Measurements from ENCODE around the gene PLA2G6. TPM values are rescaled to one million over a fixed set of nuclear protein-coding genes. Genes with fewer than 3 reads are reported as not detected.
"Not testable (repeated sequence)": the region's sequence is repeated elsewhere in the genome, so short reads cannot be mapped to it uniquely, and the experiment has no call there.

The PLA2G6 gene
- total RNA-seq, 1 experiment from 2014 or later: 36.0 TPM

DNA sequence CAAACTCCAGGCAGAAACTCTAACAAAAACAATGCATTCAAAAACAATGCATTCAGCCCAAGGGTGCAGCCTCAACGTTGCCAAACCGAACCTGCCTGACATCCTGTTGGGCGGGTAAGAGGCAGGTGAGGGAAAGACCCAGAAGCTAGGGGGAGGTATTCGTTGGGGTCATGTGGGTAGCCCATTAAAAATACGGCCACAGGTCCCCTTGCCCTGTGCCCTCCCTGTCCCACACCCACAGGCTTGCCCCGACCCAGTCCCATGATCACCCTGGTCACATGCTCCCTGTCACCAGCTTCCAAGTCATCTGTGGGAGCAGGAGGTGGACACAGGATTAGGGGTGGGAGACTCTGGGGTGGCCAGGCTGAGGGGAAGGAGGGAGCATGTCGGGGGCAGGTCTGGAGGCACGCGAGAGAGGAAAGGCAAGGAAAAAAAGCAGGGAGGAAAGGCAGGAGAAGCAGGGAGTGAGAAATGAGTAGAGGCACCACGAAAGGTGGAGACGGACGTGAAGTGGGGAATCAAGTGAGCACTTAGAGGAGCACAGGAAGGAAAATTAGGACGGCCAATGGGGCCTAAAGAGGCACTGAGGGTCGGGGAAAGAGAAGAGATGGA is 683 bp downstream of the PLA2G6 start:
- RAD21 ChIA-PET (ENCODE audit: low non-redundant PET in 1 of 2, low total read pairs in 2 of 2, uncharacterized antibody in 2 of 2, unreplicated experiment in 2 of 2): no interaction called here
- CTCF ChIA-PET: no interaction called here
- Histone ChIP-seq H3K9ac (ENCODE audit: low read length) (peak overlapping the region; percentile 87), H3K36me3 (ENCODE audit: control insufficient read depth in 1 of 2, insufficient read depth in 2 of 2, low read length in 2 of 2) (no peaks in the 10 kb centered on the region), H3K4me2 (ENCODE audit: low read length) (peak overlapping the region; percentile 96), H3K4me3 (replicated peaks in 1 of 2; ENCODE audit: low read depth in 1 of 2, low read length in 2 of 2) (peak overlapping the region; percentile 73 to 84), H3K27ac (ENCODE audit: low read depth, low read length) (peak overlapping the region; percentile 97), H3K4me1 (ENCODE audit: control insufficient read depth in 1 of 2, insufficient read depth in 2 of 2, low read length in 2 of 2) (peaks cover 52 to 59% of the 10 kb centered on the region in 2 experiments), H4K20me1 (ENCODE audit: insufficient read depth) (no peaks in the 10 kb centered on the region), H3K79me2 (ENCODE audit: insufficient read depth, low read length) (peaks cover 6% of the 10 kb centered on the region), H3K9me2 (ENCODE audit: insufficient read depth) (no peaks in the 10 kb centered on the region), H2AFZ (ENCODE audit: low read depth, low read length, poor library complexity, severe bottlenecking) (no peak overlapping the region), H3K27me3 (ENCODE audit: insufficient read depth, low read length) (no peaks in the 10 kb centered on the region), H3K9me3 (ENCODE audit: control insufficient read depth in 1 of 2, insufficient read depth in 1 of 2, low read depth in 1 of 2, low read length in 2 of 2) (no peaks in the 10 kb centered on the region)
- TF ChIP-seq RAD21 (IDR thresholded peaks at IDR 0.05; ENCODE audit: low read depth): no peak
- TF ChIP-seq, protein P1, sequence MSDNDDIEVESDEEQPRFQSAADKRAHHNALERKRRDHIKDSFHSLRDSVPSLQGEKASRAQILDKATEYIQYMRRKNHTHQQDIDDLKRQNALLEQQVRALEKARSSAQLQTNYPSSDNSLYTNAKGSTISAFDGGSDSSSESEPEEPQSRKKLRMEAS (IDR thresholded peaks at IDR 0.05): peak; percentile 67
- POLR2A ChIA-PET: interaction anchor here (1.0 kb wide), 1 partner anchor 21 kb away, joined by 3 read pairs; the partner anchor contains the start of gene MAFF
- ATAC-seq: 0 out of 2 replicates have a peak, but pooled peaks have one; percentile 7
- TSS peak; percentile 67 for BruUV-seq (replicated peaks)
- no peak for DNase-seq (ENCODE audit: low read depth, low spot score)
- intact Hi-C loops (cut with micrococcal nuclease): no loop called here

GRCh38 chr22:38178605-38178937 is 3.1 kb downstream of the PLA2G6 start:
- H3K36me3 ChIP-seq (ENCODE audit: control insufficient read depth in 1 of 2, insufficient read depth in 2 of 2, low read length in 2 of 2); DNase-seq (ENCODE audit: low read depth, low spot score); H3K79me2 ChIP-seq (ENCODE audit: insufficient read depth, low read length); H3K9me3 ChIP-seq (ENCODE audit: control insufficient read depth in 1 of 2, insufficient read depth in 1 of 2, low read depth in 1 of 2, low read length in 2 of 2); H3K9me2 ChIP-seq (ENCODE audit: insufficient read depth); H2AFZ ChIP-seq (ENCODE audit: low read depth, low read length, poor library complexity, severe bottlenecking); POLR2A ChIA-PET; H3K27me3 ChIP-seq (ENCODE audit: insufficient read depth, low read length); RAD21 ChIA-PET (ENCODE audit: low non-redundant PET in 1 of 2, low total read pairs in 2 of 2, uncharacterized antibody in 2 of 2, unreplicated experiment in 2 of 2); H4K20me1 ChIP-seq (ENCODE audit: insufficient read depth); intact Hi-C loops (cut with micrococcal nuclease); BruUV-seq (replicated peaks); ATAC-seq: not testable (repeated sequence)
- Histone ChIP-seq H3K27ac (ENCODE audit: low read depth, low read length) (peak overlapping the region; percentile 97), H3K9ac (ENCODE audit: low read length) (peak overlapping the region; percentile 55), H3K4me1 (ENCODE audit: control insufficient read depth in 1 of 2, insufficient read depth in 2 of 2, low read length in 2 of 2) (peaks cover 52 to 59% of the 10 kb centered on the region in 2 experiments), H3K4me2 (ENCODE audit: low read length) (peak overlapping the region; percentile 96), H3K4me3 (replicated peaks in 1 of 2; ENCODE audit: low read depth in 1 of 2, low read length in 2 of 2) (peak overlapping the region in 1 of 2 experiments; percentile 45; a peak in 2 of 4 replicates)
- CTCF ChIA-PET: interaction anchor here (0.8 kb wide), 1 partner anchor 64 kb away, joined by 4 read pairs; no protein-coding TSS in a partner anchor
